Measurements from ENCODE around the gene EXOC4. TPM values are rescaled to one million over a fixed set of nuclear protein-coding genes. Genes with fewer than 3 reads are reported as not detected.

Gene EXOC4
- total RNA-seq, 1 donor from 2014 or later, result 99.2 TPM

DNA sequence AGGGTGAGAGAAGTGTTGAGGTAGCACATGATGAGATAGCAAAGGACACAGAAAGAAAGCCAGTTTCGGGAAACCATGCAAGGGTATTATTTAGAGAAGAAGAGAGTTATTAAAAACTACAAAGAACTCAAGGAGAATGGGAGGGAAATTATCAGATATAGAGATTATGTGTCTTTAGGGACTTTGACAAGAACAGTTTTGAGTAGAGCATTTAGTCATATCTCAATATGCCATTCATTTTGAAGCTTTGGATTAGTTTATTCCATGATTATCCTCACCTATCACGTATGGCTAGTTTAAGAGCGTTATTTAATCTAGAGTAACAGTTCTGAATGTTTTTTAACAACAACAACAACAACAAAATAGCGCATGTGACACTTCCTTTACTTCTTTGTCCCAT lies 409.4 kb downstream of the EXOC4 start:
- Histone ChIP-seq H3K9me3 (no peaks in the 10 kb centered on the region), H3K27me3 (no peaks in the 10 kb centered on the region), H3K4me1 (no peaks in the 10 kb centered on the region), H3K36me3 (no peaks in the 10 kb centered on the region), H3K27ac (no peak overlapping the region), H3K4me3 (no peak overlapping the region)
- intact Hi-C loops (cut with DNase I), result no loop called here
- DNase-seq (ENCODE audit: extremely low spot score in 2 of 2), result no peak
- TF ChIP-seq POLR2AphosphoS5 (IDR thresholded peaks at IDR 0.05; ENCODE audit: insufficient read depth in 1 of 2, low read depth in 1 of 2), result no peak
- TF ChIP-seq POLR2A (IDR thresholded peaks at IDR 0.05), result no peak
- TF ChIP-seq, protein P1, sequence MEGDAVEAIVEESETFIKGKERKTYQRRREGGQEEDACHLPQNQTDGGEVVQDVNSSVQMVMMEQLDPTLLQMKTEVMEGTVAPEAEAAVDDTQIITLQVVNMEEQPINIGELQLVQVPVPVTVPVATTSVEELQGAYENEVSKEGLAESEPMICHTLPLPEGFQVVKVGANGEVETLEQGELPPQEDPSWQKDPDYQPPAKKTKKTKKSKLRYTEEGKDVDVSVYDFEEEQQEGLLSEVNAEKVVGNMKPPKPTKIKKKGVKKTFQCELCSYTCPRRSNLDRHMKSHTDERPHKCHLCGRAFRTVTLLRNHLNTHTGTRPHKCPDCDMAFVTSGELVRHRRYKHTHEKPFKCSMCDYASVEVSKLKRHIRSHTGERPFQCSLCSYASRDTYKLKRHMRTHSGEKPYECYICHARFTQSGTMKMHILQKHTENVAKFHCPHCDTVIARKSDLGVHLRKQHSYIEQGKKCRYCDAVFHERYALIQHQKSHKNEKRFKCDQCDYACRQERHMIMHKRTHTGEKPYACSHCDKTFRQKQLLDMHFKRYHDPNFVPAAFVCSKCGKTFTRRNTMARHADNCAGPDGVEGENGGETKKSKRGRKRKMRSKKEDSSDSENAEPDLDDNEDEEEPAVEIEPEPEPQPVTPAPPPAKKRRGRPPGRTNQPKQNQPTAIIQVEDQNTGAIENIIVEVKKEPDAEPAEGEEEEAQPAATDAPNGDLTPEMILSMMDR (IDR thresholded peaks at IDR 0.05), result no peak

DNA sequence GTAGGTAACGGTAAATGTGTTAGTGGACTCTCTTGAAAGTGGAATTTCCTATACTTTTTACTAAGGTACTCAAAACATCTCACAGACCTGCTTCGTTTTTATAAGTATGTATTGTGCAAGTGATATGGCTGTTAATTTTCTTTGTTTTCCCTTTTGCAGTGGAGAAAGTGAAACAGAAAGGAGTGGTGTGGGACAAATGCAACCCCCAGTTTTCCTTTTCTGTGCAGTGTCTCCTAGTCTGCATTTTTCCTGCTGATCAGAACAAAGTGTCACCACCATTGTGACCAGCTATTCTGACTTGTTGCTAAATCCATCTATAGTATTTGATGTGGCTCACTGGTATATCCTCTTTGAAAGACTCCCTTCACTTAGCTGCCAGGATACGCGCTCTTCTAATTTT lies 410.0 kb downstream of the EXOC4 start:
- H3K36me3 ChIP-seq, result no peaks in the 10 kb centered on the region
- H3K4me3 ChIP-seq, result no peak overlapping the region
- H3K27me3 ChIP-seq, result no peaks in the 10 kb centered on the region
- H3K4me1 ChIP-seq, result no peaks in the 10 kb centered on the region
- no peak for DNase-seq (ENCODE audit: extremely low spot score in 2 of 2)
- intact Hi-C loops (cut with DNase I), result no loop called here
- no peak overlapping the region for H3K27ac ChIP-seq
- no peaks in the 10 kb centered on the region for H3K9me3 ChIP-seq
- TF ChIP-seq, protein P1 (IDR thresholded peaks at IDR 0.05), result no peak
- no peak for TF ChIP-seq POLR2AphosphoS5 (IDR thresholded peaks at IDR 0.05; ENCODE audit: insufficient read depth in 1 of 2, low read depth in 1 of 2)
- no peak for TF ChIP-seq POLR2A (IDR thresholded peaks at IDR 0.05)

DNA sequence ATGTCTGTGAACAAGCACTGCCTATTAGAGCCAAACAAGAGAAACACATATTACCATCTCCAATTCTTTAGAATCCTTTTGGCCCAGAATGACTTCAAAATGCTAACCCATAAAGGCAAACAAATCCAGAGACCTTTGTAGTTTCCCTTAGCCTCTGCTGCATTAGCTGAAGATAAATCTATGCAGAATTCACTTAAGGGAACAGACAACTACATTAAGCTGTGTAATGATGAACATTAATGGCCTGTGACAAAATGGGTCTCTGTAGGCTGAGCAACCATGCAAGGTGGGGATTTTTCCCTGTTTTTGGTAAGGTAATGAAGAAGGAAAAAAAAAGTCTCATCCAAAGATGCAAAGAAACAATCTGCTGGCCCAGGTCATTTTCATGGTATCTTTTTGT lies 411.6 kb downstream of the EXOC4 start:
- no peaks in the 10 kb centered on the region for H3K4me1 ChIP-seq
- no peaks in the 10 kb centered on the region for H3K9me3 ChIP-seq
- no peak overlapping the region for H3K27ac ChIP-seq
- intact Hi-C loops (cut with DNase I), result no loop called here
- TF ChIP-seq, protein P1 (IDR thresholded peaks at IDR 0.05), result no peak
- no peak for DNase-seq (ENCODE audit: extremely low spot score in 2 of 2)
- H3K27me3 ChIP-seq, result no peaks in the 10 kb centered on the region
- no peaks in the 10 kb centered on the region for H3K36me3 ChIP-seq
- H3K4me3 ChIP-seq, result no peak overlapping the region

DNA sequence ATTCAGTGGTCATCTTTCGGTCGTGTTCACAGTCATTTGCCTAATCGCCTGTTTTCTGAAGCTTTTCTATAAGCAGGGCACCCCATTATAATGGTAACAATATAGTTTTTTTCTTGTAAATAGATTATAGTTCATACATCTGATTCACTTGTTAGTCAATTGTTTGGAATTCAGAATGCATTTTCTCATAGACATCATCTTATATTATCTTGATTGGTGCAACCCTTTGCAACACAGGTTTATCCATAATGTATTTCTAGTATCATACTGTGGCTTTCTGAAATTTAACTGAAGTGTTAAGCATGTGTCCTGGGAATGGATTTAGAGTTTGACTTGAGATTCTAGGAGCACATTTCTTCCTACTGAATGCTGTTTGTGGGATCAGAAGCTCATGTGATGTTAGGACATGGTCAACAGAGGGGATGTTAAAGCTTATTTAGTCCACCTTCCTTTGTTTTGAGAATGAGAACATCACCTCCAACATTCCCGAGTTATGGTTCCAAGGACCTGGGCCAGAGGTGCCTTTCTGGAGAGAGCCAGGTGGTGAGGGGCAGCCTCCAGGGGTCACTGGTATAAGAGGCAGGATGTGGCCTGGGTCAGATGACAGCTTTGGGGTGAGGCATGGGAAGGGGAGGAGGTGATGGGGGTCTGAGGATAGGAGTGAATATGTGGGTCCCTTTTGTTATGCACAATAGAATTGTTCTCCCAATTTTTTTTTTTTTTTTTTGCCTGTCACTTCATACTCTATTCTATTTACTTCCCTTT lies 415.6 kb downstream of the EXOC4 start:
- Histone ChIP-seq H3K4me3 (no peak overlapping the region), H3K9me3 (no peaks in the 10 kb centered on the region), H3K27ac (no peak overlapping the region), H3K27me3 (no peaks in the 10 kb centered on the region), H3K36me3 (no peaks in the 10 kb centered on the region), H3K4me1 (no peaks in the 10 kb centered on the region)
- intact Hi-C loops (cut with DNase I), result no loop called here
- DNase-seq (ENCODE audit: extremely low spot score in 2 of 2), result no peak
- TF ChIP-seq POLR2AphosphoS5 (IDR thresholded peaks at IDR 0.05; ENCODE audit: insufficient read depth in 1 of 2, low read depth in 1 of 2), result no peak
- TF ChIP-seq, protein P1 (IDR thresholded peaks at IDR 0.05), result no peak
- no peak for TF ChIP-seq POLR2A (IDR thresholded peaks at IDR 0.05)

DNA sequence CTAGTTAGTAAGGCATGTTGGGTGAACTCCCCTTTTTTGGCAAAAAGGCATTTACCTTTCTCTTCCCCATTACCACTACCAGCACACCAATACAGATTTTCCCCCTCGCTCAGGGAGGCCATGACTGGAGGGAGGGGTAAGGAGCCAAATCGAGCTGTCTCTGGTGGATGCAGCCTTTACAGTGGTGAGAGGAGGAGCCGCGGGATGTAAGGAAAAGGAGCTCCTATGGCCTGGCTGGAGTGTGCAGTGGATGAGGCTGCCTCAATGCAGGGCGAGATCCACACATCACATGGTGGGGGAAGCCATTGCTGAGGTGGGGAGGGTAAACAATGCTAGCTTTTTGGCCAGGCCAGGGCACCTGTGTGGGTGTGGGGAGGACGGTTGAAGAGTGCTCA lies 416.2 kb downstream of the EXOC4 start:
- intact Hi-C loops (cut with DNase I), result no loop called here
- TF ChIP-seq, protein P1 (IDR thresholded peaks at IDR 0.05), result no peak
- TF ChIP-seq POLR2A (IDR thresholded peaks at IDR 0.05), result no peak
- no peak for TF ChIP-seq POLR2AphosphoS5 (IDR thresholded peaks at IDR 0.05; ENCODE audit: insufficient read depth in 1 of 2, low read depth in 1 of 2)
- Histone ChIP-seq H3K27ac (no peak overlapping the region), H3K36me3 (no peaks in the 10 kb centered on the region), H3K9me3 (no peaks in the 10 kb centered on the region), H3K4me3 (no peak overlapping the region), H3K27me3 (no peaks in the 10 kb centered on the region), H3K4me1 (no peaks in the 10 kb centered on the region)
- DNase-seq (ENCODE audit: extremely low spot score in 2 of 2), result no peak

Measured in vagina (tissue), 2 donors.